Amniotic stem cell (primary cell): ENCODE data around the gene SF3B6.
"Not testable (repeated sequence)": the region's sequence is repeated elsewhere in the genome, so short reads cannot be mapped to it uniquely, and the experiment has no call there.

ENCODE experiments used
- DNase-seq: peaks from one replicate; lab custom pipeline; 2025; lab: John Stamatoyannopoulos, UW

The SF3B6 gene

GRCh38 chr2:24093270-24093669, 17.1 kb upstream of the SF3B6 start:
- DNase-seq: not testable (repeated sequence)

- no peak for DNase-seq
Measured at GRCh38 chr2:24088821-24089359, 12.8 kb upstream of the SF3B6 start.

- no peak for DNase-seq
Measured at GRCh38 chr2:24087032-24087431, 10.9 kb upstream of the SF3B6 start.

- no peak for DNase-seq
Measured at GRCh38 chr2:24086241-24086640, 10.1 kb upstream of the SF3B6 start.

GRCh38 chr2:24085200-24085489, 9.0 kb upstream of the SF3B6 start:
- no peak for DNase-seq

GRCh38 chr2:24084386-24085199, 8.5 kb upstream of the SF3B6 start, which contains the start of gene TP53I3:
Gene TP53I3 (minus strand): TSS chr2:24084834. CDS start chr2:24084326, 508 bp downstream.
- peak; percentile 80 for DNase-seq

GRCh38 chr2:24083567-24084385, 7.7 kb upstream of the SF3B6 start:
- peak; percentile 38 for DNase-seq

- no peak for DNase-seq
Measured at GRCh38 chr2:24082787-24083566, 6.9 kb upstream of the SF3B6 start.

- DNase-seq: no peak
Measured at GRCh38 chr2:24080701-24081100, 4.6 kb upstream of the SF3B6 start.

- no peak for DNase-seq
Measured at GRCh38 chr2:24077879-24078278, 1.8 kb upstream of the SF3B6 start.

- DNase-seq: no peak
Measured at GRCh38 chr2:24077535-24077877, 1.4 kb upstream of the SF3B6 start.

GRCh38 chr2:24076849-24077534, 866 bp upstream of the SF3B6 start:
- no peak for DNase-seq

GRCh38 chr2:24075259-24075658, 867 bp downstream of the SF3B6 start:
- no peak for DNase-seq

GRCh38 chr2:24073816-24074215, 2.3 kb downstream of the SF3B6 start:
- no peak for DNase-seq

GRCh38 chr2:24072259-24072658, 3.9 kb downstream of the SF3B6 start:
- no peak for DNase-seq

GRCh38 chr2:24065341-24065740, 10.8 kb downstream of the SF3B6 start:
- no peak for DNase-seq

GRCh38 chr2:24058564-24059271, 17.4 kb downstream of the SF3B6 start:
- no peak for DNase-seq

- no peak for DNase-seq
Measured at GRCh38 chr2:24055750-24056149, 20.4 kb downstream of the SF3B6 start.

- no peak for DNase-seq
Measured at GRCh38 chr2:24054366-24055010, 21.6 kb downstream of the SF3B6 start.

GRCh38 chr2:24052951-24053350, 23.2 kb downstream of the SF3B6 start:
- no peak for DNase-seq

- DNase-seq: no peak
Measured at GRCh38 chr2:24051833-24052232, 24.3 kb downstream of the SF3B6 start.
